Measurements from ENCODE around the gene KRT20. TPM values are rescaled to one million over a fixed set of nuclear protein-coding genes. Genes with fewer than 3 reads are reported as not detected.

KRT20 gene
- total and polyA plus RNA-seq, 2 of the 8 experiments (the other 6 are each of a cell fraction or from before 2014, with no cell fraction given): not detected

- CTCF ChIA-PET (ENCODE audit: partially characterized antibody): no interaction called here
- no peaks in the 10 kb centered on the region for H4K20me1 ChIP-seq (replicated peaks in 1 of 2; ENCODE audit: control insufficient read depth in 1 of 2, insufficient read depth in 2 of 2, low read length in 2 of 2)
- no peak overlapping the region for H2AFZ ChIP-seq (ENCODE audit: low read length)
- no peak overlapping the region for H2BK120ac ChIP-seq (replicated peaks; ENCODE audit: low read depth, low read length)
- H3K4ac ChIP-seq (replicated peaks; ENCODE audit: insufficient read length, low read depth, low read length): no peak overlapping the region
- no peak overlapping the region for H3K4me2 ChIP-seq (ENCODE audit: insufficient read depth in 1 of 2, low read depth in 2 of 2, low read length in 2 of 2)
- POLR2A ChIA-PET (ENCODE audit: partially characterized antibody): no interaction called here
- H3K27me3 ChIP-seq (replicated peaks in 1 of 4; ENCODE audit: control insufficient read depth in 3 of 4, extremely low read depth in 1 of 4, insufficient read depth in 3 of 4, low read length in 3 of 4): no peaks in the 10 kb centered on the region
- H2AK5ac ChIP-seq (ENCODE audit: low read depth, low read length): no peak overlapping the region
- TF ChIP-seq SP2 (IDR thresholded peaks at IDR 0.05; ENCODE audit: low read length) (no peak), USF2 (IDR thresholded peaks at IDR 0.05; ENCODE audit: low read length) (no peak), GTF2F1 (IDR thresholded peaks at IDR 0.05; ENCODE audit: borderline replicate concordance, low read depth, low read length) (no peak), TAF7 (optimal IDR thresholded peaks at IDR 0.05; ENCODE audit: borderline replicate concordance, low read depth, low read length) (no peak), CREB1 (IDR thresholded peaks at IDR 0.05) (no peak), KDM5A (IDR thresholded peaks at IDR 0.05; ENCODE audit: low read length) (no peak), ATF2 (IDR thresholded peaks at IDR 0.05; ENCODE audit: low read length) (no peak), SIN3A (conservative IDR thresholded peaks at IDR 0.05 in 1 of 2, IDR thresholded peaks at IDR 0.05 in 1 of 2; ENCODE audit: low read depth in 1 of 2, low read length in 2 of 2) (no peak), MAFK (IDR thresholded peaks at IDR 0.05; ENCODE audit: low read depth, low read length) (no peak), ASH2L (IDR thresholded peaks at IDR 0.05; ENCODE audit: low read length) (no peak), PHF8 (conservative IDR thresholded peaks at IDR 0.05; ENCODE audit: low read depth, low read length) (no peak), CHD1 (IDR thresholded peaks at IDR 0.05; ENCODE audit: low read depth, low read length) (no peak)
- H4K8ac ChIP-seq (ENCODE audit: extremely low read depth, insufficient read depth, low read length): no peak overlapping the region
- H3K23me2 ChIP-seq (ENCODE audit: low read depth, low read length): no peaks in the 10 kb centered on the region
- H3K27ac ChIP-seq (ENCODE audit: low read depth, low read length): no peak overlapping the region
- no peak overlapping the region for H2BK12ac ChIP-seq (ENCODE audit: low read depth, low read length)
- H3K79me2 ChIP-seq (ENCODE audit: control insufficient read depth in 1 of 2, insufficient read depth in 2 of 2, low read length in 2 of 2): no peaks in the 10 kb centered on the region
- H3K14ac ChIP-seq (ENCODE audit: insufficient read length): no peak overlapping the region
- FAIRE-seq (no peak), DNase-seq (ENCODE audit: low read depth in 1 of 2, low spot score in 2 of 2) (no peak)
- H3K23ac ChIP-seq (ENCODE audit: insufficient read length): no peak overlapping the region
- no peak overlapping the region for H3K9ac ChIP-seq (replicated peaks in 1 of 4; ENCODE audit: extremely low read depth in 1 of 4, low read depth in 3 of 4, low read length in 3 of 4)
- H3K79me1 ChIP-seq (ENCODE audit: low read depth, low read length): no peaks in the 10 kb centered on the region
- H2BK20ac ChIP-seq (ENCODE audit: low read length): no peak overlapping the region
- H3K4me1 ChIP-seq (replicated peaks in 1 of 4; ENCODE audit: control insufficient read depth in 3 of 4, insufficient read depth in 4 of 4, low read length in 3 of 4): peaks cover 0 to 4% (median 0%) of the 10 kb centered on the region in 4 experiments; a peak in 3 of 7 replicates
- no peak overlapping the region for H3K56ac ChIP-seq (replicated peaks; ENCODE audit: insufficient read length, low read depth, low read length)
- no peak overlapping the region for H2BK5ac ChIP-seq (ENCODE audit: low read depth, low read length)
- no peak overlapping the region for H2BK15ac ChIP-seq (ENCODE audit: low read length)
- H4K5ac ChIP-seq (ENCODE audit: insufficient read length, low read depth, low read length): no peak overlapping the region
- no peaks in the 10 kb centered on the region for H3K36me3 ChIP-seq (ENCODE audit: control insufficient read depth in 2 of 4, insufficient read depth in 4 of 4, low read length in 3 of 4)
- no peak overlapping the region for H3K18ac ChIP-seq (ENCODE audit: extremely low read depth, low read length)
- H4K91ac ChIP-seq (replicated peaks; ENCODE audit: insufficient read length, low read length): no peak overlapping the region
- H3K9me3 ChIP-seq (ENCODE audit: insufficient read depth in 2 of 2, low read depth in 1 of 2, low read length in 1 of 2): no peaks in the 10 kb centered on the region
- H3K4me3 ChIP-seq (ENCODE audit: extremely low read depth in 1 of 4, insufficient read depth in 2 of 4, low read depth in 3 of 4, low read length in 4 of 4): no peak overlapping the region
These were observed 12.6 kb downstream of the KRT20 start for GRCh38 chr17:40872416-40872815.
